Stimulated activated CD4-positive, alpha-beta T cell treated with anti-CD3 and anti-CD28 coated beads, Interleukin-1b, Interleukin-23, amount 100 ng/mL, for 4 hours (primary cell): Measurements from ENCODE around the gene KRR1.
A peak's percentile ranks its signal among the peaks of the same experiment; 100 is the strongest.

Experiments
- DNase-seq, 2 donors: peaks; one replicate each; pipeline ENCODE4 v3.0.0-alpha.2; 2020; ENCODE audit warnings: low read depth in 2 of 2

KRR1 gene

GRCh38 chr12:75511116-75512048, at the start of gene KRR1:
Gene KRR1 (minus strand): TSS chr12:75511609. CDS start chr12:75511597, 12 bp downstream.
- peak; percentile 67 to 79 for DNase-seq

- DNase-seq = no peak
Observed at GRCh38 chr12:75560167-75560566, 48.8 kb upstream of the KRR1 start.

- DNase-seq = no peak
Observed at GRCh38 chr12:75558287-75558686, 46.9 kb upstream of the KRR1 start.

GRCh38 chr12:75556311-75556899, 45.0 kb upstream of the KRR1 start:
- no peak for DNase-seq

GRCh38 chr12:75554556-75554880, 43.1 kb upstream of the KRR1 start:
- no peak for DNase-seq

- no peak for DNase-seq
Observed at GRCh38 chr12:75553836-75554555, 42.6 kb upstream of the KRR1 start.

GRCh38 chr12:75553398-75553797, 42.0 kb upstream of the KRR1 start:
- no peak for DNase-seq

- DNase-seq = no peak
Observed at GRCh38 chr12:75551477-75551876, 40.1 kb upstream of the KRR1 start.

- no peak for DNase-seq
Observed at GRCh38 chr12:75550401-75551240, 39.2 kb upstream of the KRR1 start.

GRCh38 chr12:75549989-75550388, 38.6 kb upstream of the KRR1 start:
- DNase-seq = no peak

- DNase-seq = no peak
Observed at GRCh38 chr12:75548879-75549278, 37.5 kb upstream of the KRR1 start.

GRCh38 chr12:75545636-75546035, 34.2 kb upstream of the KRR1 start:
- no peak for DNase-seq

GRCh38 chr12:75543529-75543928, 32.1 kb upstream of the KRR1 start:
- no peak for DNase-seq

GRCh38 chr12:75542942-75543341, 31.5 kb upstream of the KRR1 start:
- DNase-seq = no peak

GRCh38 chr12:75539889-75540288, 28.5 kb upstream of the KRR1 start:
- no peak for DNase-seq

GRCh38 chr12:75533239-75533638, 21.8 kb upstream of the KRR1 start:
- DNase-seq = no peak

- no peak for DNase-seq
Observed at GRCh38 chr12:75529826-75530225, 18.4 kb upstream of the KRR1 start.

GRCh38 chr12:75529316-75529715, 17.9 kb upstream of the KRR1 start:
- DNase-seq = no peak

GRCh38 chr12:75528692-75529091, 17.3 kb upstream of the KRR1 start:
- no peak for DNase-seq

- no peak for DNase-seq
Observed at GRCh38 chr12:75528272-75528671, 16.9 kb upstream of the KRR1 start.

- DNase-seq = no peak
Observed at GRCh38 chr12:75526655-75527511, 15.5 kb upstream of the KRR1 start.
